Right hindlimb (tissue), 1 donor: ENCODE results near the gene CES3.
"Not testable (repeated sequence)": the region's sequence is repeated elsewhere in the genome, so short reads cannot be mapped to it uniquely, and the experiment has no call there.

Experiments
- DNase-seq: peaks from one replicate; pipeline ENCODE4 v3.0.0-alpha.2; 2018

CES3 gene

DNA sequence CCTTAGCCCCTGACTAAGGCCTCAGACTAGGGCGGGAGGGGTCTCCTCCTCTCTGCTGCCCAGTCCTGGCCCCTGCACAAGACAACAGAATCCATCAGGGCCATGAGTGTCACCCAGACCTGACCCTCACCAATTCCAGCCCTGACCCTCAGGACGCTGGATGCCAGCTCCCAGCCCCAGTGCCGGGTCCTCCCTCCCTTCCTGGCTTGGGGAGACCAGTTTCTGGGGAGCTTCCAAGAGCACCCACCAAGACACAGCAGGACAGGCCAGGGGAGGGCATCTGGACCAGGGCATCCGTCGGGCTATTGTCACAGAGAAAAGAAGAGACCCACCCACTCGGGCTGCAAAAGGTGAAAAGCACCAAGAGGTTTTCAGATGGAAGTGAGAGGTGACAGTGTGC lies 12.7 kb downstream of the CES3 start:
- DNase-seq, result no peak

DNA sequence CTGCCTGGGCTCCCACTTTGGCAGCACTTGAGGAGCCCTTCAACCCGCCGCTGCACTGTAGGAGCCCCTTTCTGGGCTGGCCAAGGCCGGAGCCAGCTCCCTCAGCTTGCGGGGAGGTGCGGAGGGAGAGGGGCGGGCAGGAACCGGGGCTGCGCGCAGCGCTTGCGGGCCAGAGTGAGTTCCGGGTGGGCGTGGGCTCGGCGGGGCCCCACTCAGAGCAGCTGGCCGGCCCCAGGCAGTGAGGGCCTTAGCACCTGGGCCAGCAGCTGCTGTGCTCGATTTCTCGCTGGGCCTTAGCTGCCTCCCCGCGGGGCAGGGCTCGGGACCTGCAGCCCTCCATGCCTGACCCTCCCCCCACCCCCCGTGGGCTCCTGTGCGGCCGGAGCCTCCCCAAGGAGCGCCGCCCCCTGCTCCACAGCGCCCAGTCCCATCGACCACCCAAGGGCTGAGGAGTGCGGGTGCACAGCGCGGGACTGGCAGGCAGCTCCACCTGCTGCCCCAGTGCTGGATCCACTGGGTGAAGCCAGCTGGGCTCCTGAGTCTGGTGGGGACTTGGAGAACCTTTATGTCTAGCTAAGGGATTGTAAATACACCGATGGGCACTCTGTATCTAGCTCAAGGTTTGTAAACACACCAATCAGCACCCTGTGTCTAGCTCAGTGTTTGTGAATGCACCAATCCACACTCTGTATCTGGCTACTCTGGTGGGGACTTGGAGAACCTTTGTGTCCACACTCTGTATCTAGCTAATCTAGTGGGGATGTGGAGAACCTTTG lies 13.3 kb downstream of the CES3 start:
- not testable (repeated sequence) for DNase-seq

GRCh38 chr16:66974932-66975246 lies 13.8 kb downstream of the CES3 start:
- DNase-seq, result not testable (repeated sequence)

- no peak for DNase-seq
These were observed 14.3 kb downstream of the CES3 start for GRCh38 chr16:66975302-66975893.

DNA sequence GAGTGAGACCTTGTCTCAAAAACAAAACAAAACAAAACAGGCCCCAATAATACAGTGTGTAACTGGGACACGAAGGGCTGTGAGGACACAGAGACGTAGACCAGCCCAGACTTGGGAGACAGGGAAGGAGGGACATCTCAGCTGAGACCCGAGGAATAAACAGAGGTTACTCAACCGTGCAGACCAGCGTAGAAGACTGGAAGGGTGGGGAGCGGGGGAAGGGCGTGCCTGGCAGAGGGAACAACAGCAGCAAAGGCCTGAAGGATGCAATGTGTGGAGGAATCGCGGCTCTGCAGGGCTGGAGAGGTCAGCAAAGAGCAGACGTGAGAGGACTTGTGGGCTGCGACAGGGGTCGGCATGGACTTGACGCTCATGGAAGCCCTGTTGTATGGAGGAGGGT lies 15.7 kb downstream of the CES3 start:
- no peak for DNase-seq

DNA sequence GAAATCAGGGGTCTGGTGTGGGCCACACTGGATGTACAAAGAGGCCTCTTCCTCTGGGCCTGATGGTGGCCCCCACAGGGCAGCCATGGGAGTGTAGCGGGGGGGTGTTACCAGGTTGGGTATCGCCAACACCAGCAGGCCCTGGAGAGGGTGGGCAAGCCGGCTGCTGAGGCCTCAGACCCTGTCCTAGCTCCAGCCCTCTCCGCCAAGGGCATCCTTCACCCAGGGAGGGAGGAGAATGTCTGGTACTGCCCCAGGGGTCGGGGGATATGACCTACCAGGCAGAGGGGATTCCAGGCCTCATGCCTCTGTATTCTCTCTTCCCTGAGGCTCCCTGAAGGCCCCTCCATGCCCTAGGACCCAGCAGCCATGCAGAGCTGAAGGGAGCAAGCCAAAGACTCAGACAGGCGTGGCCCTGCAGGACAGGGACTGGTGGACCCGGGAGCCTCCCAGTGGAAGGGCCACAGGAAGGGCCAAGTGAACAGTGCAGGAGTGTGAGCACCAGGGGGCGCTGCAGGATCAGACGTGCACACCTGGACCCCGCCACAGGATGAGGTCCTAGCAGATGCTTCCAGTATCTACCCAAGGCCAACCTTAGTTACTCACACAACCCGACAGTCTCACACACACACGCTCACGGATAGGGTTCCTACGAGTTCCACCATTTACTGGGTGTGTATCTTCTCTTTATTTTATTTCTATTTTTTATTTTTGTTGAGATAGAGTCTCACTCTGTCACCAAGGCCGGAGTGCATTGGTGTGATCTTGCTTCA lies 16.5 kb downstream of the CES3 start:
- DNase-seq, result peak; percentile 88

DNA sequence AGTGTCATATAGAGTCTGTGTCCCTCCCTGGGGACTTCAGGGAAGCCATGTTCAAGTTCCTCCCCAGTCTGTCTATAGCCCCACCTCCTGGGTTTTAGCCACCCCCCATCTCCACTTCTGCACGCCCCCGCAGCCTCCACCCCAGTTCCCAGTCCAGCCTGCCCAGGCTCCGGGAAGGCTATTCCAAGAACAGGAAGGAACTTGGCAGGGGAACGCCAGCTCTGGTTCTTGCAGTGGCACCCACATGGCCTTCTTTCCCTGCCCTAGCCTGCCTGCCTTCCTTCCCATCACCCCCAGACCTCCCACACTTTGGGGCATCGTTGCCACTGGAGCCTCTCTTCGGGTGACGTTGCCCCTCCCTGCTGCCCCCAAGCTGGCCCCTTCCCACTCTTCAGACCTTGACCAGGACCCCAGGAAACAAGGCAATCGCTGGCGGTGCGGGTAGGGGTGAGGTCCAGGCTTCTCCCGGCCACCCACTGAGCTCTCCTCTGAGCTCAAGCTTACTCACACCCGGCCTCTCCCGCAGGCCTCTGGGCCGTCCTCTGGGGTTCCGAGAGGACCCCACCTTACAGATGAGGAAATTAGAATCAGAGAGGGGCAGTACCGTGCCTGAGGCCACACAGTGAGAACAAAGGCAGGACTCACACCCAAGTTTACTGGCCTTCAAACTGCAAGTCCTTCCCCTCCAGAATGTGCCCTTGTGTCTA lies 18.1 kb downstream of the CES3 start:
- no peak for DNase-seq

DNA sequence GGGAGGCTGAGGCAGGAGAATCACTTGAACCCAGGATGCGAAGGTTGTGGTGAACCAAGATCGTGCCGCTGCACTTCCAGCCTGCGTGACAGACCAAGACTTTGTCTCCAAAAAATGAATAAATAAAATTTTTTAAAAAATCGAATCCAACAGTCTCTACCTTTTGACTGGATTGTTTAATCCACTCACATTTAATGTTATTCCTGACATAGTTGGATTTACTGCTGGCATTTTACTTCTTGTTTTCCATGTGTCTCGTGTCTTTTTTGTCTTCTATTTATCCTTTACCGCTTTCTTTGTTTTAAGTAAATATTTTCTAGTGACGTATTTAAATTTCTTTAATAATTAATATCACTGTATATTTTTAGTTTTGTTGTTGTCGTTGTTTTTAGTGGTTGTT lies 22.0 kb downstream of the CES3 start:
- DNase-seq, result no peak

DNA sequence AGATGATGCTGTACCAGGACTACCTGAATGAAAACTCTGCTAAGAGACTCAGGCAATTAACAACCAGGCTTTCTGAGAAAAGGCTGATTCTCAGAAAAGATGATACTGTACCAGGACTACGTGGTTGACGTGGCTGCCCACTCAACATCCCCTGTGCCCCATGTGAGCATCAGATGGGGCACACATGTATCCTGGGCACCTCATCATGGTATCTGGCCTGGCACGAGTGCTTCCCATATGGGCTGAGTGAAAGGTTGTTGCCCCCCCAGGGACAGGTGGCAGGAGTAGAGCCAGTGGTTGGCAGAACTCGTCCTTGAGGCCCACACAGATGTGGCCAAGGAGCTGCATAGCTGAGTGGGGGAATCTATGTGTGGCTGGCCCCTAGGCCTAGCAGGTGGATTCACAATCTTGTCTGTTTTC lies 23.8 kb downstream of the CES3 start:
- no peak for DNase-seq

DNA sequence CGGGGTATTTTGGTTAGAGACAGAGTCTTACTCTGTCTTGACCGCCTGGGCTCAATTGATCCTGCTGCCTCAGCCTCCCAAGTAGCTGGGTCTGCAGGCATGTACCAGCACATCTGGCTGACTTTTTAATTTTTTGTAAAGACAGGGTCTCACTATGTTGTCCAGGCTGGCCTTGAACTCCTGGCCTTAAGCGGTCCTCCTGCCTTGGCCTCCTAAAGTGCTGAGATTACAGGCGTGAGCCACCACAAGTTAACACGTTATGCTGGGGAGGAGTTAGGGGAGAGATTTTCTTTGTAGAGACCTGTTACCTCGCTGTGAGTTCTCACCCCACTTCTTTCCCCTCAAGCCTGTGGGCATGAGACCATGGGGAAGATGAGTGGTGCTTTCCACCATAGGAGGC lies 25.5 kb downstream of the CES3 start:
- DNase-seq, result no peak

DNA sequence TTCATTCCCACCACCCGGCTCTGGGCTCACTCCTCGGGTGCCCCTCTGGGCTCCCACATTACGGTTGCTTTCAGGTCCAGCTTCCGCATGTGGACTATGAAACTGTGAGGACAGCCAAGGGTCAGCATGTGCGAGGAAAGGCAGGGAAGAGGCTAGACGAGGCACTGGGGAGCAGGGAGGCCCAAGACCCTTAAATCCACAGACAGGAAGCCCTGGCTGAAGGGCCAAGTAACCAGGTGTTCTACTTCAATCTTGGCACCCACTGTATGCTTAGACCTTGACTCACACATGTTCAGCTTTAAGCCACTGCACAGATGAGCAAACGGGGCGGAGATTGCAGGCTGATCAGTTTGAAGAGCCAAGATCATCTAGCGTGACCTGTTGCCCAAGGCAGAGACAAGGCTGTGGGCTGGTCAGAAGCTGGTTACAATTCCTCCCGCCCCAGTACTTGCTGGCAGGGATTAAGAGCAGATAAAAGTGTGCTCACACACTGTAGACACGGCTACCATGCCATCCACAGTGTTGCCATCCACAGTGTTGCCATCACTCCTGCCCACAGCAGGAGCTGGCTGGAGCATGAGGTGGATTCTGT lies 27.2 kb downstream of the CES3 start, which contains the start of gene CES4A:
CES4A (plus strand) TSS at position 393 of the 592 bp plus-strand sequence; CDS start at position 577, 184 bp downstream.
- peak; percentile 71 for DNase-seq

GRCh38 chr16:66991545-66992077 lies 30.5 kb downstream of the CES3 start:
- no peak for DNase-seq

- DNase-seq, result not testable (repeated sequence)
These were observed 32.5 kb downstream of the CES3 start for GRCh38 chr16:66993558-66993957.

GRCh38 chr16:66996324-66996982 lies 35.4 kb downstream of the CES3 start:
- DNase-seq, result no peak

DNA sequence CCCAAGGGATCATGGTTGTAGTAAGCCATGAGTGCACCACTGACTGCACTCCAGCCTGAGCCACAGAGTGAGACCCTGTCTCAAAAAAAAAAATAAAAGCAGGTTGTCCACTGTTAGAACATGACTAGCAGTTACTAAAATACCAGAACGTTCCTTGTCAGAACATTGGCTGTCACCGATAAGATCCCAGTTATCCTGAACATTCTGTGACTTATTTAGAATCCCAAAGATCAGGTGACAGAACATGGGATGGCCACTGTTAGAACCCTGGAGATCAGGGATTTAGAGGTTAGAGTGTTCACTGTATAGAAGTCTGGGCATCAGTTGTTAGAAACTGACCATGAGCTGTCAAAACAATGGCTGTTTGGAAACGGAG lies 35.9 kb downstream of the CES3 start:
- DNase-seq, result no peak

DNA sequence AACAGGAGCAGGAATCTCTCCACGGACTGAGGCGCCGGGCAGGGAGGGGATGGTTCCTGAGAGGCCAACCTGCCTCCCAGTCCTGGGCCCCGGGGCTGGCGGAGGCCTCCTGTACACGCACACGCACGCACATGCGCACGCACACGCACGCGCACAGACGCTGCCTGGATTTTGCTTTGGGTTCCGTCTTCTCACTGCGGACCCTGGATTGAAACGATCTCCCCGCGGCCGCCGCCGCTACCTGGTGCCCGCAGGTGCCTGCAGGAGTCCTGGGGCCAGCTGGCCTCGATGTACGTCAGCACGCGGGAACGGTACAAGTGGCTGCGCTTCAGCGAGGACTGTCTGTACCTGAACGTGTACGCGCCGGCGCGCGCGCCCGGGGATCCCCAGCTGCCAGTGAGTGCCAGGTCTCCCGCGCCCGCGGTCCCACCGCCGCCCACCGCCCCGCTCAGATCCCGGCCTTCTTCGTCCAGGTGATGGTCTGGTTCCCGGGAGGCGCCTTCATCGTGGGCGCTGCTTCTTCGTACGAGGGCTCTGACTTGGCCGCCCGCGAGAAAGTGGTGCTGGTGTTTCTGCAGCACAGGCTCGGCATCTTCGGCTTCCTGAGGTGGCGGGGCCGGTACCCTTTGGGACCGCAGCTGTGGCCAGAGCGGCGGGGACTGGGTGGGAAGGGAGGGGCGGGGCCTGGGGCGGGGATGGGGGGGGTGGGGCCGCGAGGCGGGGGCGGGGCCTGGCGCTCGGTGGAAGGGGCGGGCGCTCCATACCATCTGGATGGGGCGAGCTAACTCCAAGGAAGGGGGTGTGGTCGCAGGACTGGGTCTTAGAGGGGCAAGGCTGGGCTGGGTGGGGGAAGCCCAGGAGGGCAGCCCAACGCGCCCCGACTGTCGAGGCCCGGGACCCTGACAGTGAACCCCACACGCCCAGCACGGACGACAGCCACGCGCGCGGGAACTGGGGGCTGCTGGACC lies 39.6 kb downstream of the CES3 start:
- DNase-seq, result peak; percentile 76

DNA sequence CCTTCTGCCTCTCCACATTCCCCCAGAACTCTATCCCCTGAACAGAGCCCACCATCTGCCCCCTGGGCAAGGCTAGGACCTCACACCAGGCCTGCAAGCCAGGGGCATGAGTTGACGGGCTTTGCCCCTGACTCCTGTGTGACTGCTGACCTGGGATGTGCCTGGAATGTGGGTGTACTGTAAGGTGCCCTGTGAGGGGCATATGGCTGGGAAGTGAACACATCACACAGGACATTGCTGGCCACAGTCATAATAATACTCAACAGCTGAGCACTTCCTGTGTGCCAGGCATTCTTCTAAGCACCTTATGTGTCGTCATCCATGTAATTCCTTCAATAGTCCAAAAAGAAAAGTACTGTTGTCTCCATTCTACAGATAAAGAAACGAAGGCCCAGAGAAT lies 40.7 kb downstream of the CES3 start:
- DNase-seq, result no peak

- DNase-seq, result no peak
These were observed 46.0 kb downstream of the CES3 start for GRCh38 chr16:67006930-67007658.

- DNase-seq, result no peak
These were observed 48.1 kb downstream of the CES3 start for GRCh38 chr16:67009158-67009557.

DNA sequence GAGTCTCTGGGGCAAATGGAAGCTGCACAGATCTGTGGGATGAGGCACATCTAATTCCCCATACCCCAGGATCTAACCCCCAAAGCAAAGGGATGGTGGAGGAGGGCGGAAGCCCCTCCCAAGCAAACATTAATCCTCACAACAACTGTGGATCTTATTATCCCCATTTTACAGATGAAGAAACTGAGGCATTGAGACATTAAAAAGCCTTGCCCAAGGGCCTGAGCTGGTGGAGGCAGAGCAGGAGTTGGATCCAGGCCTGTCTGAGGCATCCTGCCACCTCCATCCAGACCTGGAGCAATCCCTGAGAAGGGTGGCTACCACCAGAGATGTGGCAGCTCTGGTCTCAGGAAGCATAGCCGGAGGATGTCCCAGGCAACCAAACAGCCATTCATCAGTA lies 50.2 kb downstream of the CES3 start:
- DNase-seq, result no peak
